HepG2 (cell line): ENCODE measurements around the gene RAB9A. TPM values are rescaled to one million over a fixed set of nuclear protein-coding genes. Genes with fewer than 3 reads are reported as not detected.

ENCODE experiments used
- GABPB1 ChIP-seq: IDR thresholded peaks from 2 replicates; pipeline ENCODE4 v1.6.1; 2016; ENCODE audit warnings: mild to moderate bottlenecking, missing genetic modification reagents, moderate library complexity, missing compliant biosample characterization
- IRX3 ChIP-seq: sonication (generic); formaldehyde crosslinking; IDR thresholded peaks from 2 replicates; pipeline ENCODE4 v1.8.1; 2023; ENCODE audit warnings: mild to moderate bottlenecking, low read depth, missing genetic modification reagents, borderline replicate concordance
- KDM5A ChIP-seq: fragments of 200-600 bp; sonication (generic); IDR thresholded peaks from 2 replicates; pipeline ENCODE4 v1.7.0; 2018; ENCODE audit warnings: antibody characterized with exemption, mild to moderate bottlenecking, low read length, borderline replicate concordance
- KDM5B ChIP-seq: sonication (generic); formaldehyde crosslinking; IDR thresholded peaks from 2 replicates; pipeline ENCODE4 v1.4.0; 2020; ENCODE audit warnings: missing genetic modification reagents, mild to moderate bottlenecking, borderline replicate concordance
- MTA1 ChIP-seq: sonication (generic); formaldehyde crosslinking; IDR thresholded peaks from 2 replicates; pipeline ENCODE4 v1.4.0; 2020; ENCODE audit warnings: missing genetic modification reagents, mild to moderate bottlenecking, borderline replicate concordance
- REST ChIP-seq, 2 experiments: IDR thresholded peaks; 2 replicates each; pipeline ENCODE4 v1.6.1; 2011 to 2012; ENCODE audit warnings: low read length in 2 of 2, borderline replicate concordance in 1 of 2, low read depth in 1 of 2, mild to moderate bottlenecking in 1 of 2, moderate library complexity in 1 of 2
- SRY ChIP-seq: sonication (generic); formaldehyde crosslinking; IDR thresholded peaks from 2 replicates; pipeline ENCODE4 v1.8.0; 2022; ENCODE audit warnings: mild to moderate bottlenecking, missing genetic modification reagents
- ZNF441 ChIP-seq: sonication (generic); formaldehyde crosslinking; IDR thresholded peaks from 2 replicates; pipeline ENCODE4 v1.7.0; 2021; ENCODE audit warnings: missing genetic modification reagents, borderline replicate concordance
- ZNF550 ChIP-seq: sonication (generic); formaldehyde crosslinking; IDR thresholded peaks from 2 replicates; pipeline ENCODE4 v1.4.0; 2020; ENCODE audit warnings: mild to moderate bottlenecking, missing genetic modification reagents, borderline replicate concordance
- ZNF598 ChIP-seq: sonication (generic); formaldehyde crosslinking; IDR thresholded peaks from 2 replicates; pipeline ENCODE4 v1.5.1; 2020; ENCODE audit warnings: mild to moderate bottlenecking, missing genetic modification reagents, borderline replicate concordance
- ZNF609 ChIP-seq: sonication (generic); formaldehyde crosslinking; IDR thresholded peaks from 2 replicates; pipeline ENCODE4 v1.4.0; 2020; ENCODE audit warnings: mild to moderate bottlenecking, missing genetic modification reagents, borderline replicate concordance
- ZNF619 ChIP-seq: sonication (generic); formaldehyde crosslinking; IDR thresholded peaks from 2 replicates; pipeline ENCODE4 v1.4.0; 2020; ENCODE audit warnings: mild to moderate bottlenecking, missing genetic modification reagents
- ZNF670 ChIP-seq: sonication (generic); formaldehyde crosslinking; IDR thresholded peaks from 2 replicates; pipeline ENCODE4 v1.8.0; 2022; ENCODE audit warnings: mild to moderate bottlenecking, missing genetic modification reagents, borderline replicate concordance
- polyA plus RNA-seq, 8 experiments: library from polyadenylated mRNA; depleted of rRNA in 3 of 8; stranded (reverse) in 7 of 8; unstranded in 1 of 8; fragments of >200 nt; fragmentation: Illumina TruSeq in 4 of 8; extraction: Trizol in 4 of 8; gene quantifications; 2 replicates each; pipeline versions ENCODE4 v1.2.1 to v1.2.3, GENCODE V29; 2011 to 2016; ENCODE audit warnings: low read depth in 4 of 8, missing spikeins in 1 of 8, mixed read lengths in 1 of 8; ENCODE audit not compliant: insufficient read depth in 1 of 8
- total RNA-seq, 5 experiments: library from RNA; depleted of rRNA; stranded (reverse); fragments of >200 nt; fragmentation: Illumina TruSeq; extraction: Trizol; gene quantifications; 2 replicates each; pipeline ENCODE4 v1.2.3, GENCODE V29; 2016; ENCODE audit warnings: low read depth in 1 of 5
- TF ChIP-seq, protein P1 (sequence below): sonication (generic); formaldehyde crosslinking; IDR thresholded peaks from 2 replicates; pipeline ENCODE4 v1.4.0; 2020; ENCODE audit warnings: mild to moderate bottlenecking, missing genetic modification reagents
- TF ChIP-seq, protein P2 (sequence below): IDR thresholded peaks from 2 replicates; pipeline ENCODE4 v1.6.1; 2016; ENCODE audit warnings: mild to moderate bottlenecking
- TF ChIP-seq, protein P3 (sequence below): sonication (generic); formaldehyde crosslinking; IDR thresholded peaks from 2 replicates; pipeline ENCODE4 v1.8.1; 2023; ENCODE audit warnings: mild to moderate bottlenecking, missing genetic modification reagents

The RAB9A gene
- total and polyA plus RNA-seq, 2 of the 13 experiments (the other 11 are each of a cell fraction or from before 2014, with no cell fraction given), result 10.5 to 23.1 TPM

DNA sequence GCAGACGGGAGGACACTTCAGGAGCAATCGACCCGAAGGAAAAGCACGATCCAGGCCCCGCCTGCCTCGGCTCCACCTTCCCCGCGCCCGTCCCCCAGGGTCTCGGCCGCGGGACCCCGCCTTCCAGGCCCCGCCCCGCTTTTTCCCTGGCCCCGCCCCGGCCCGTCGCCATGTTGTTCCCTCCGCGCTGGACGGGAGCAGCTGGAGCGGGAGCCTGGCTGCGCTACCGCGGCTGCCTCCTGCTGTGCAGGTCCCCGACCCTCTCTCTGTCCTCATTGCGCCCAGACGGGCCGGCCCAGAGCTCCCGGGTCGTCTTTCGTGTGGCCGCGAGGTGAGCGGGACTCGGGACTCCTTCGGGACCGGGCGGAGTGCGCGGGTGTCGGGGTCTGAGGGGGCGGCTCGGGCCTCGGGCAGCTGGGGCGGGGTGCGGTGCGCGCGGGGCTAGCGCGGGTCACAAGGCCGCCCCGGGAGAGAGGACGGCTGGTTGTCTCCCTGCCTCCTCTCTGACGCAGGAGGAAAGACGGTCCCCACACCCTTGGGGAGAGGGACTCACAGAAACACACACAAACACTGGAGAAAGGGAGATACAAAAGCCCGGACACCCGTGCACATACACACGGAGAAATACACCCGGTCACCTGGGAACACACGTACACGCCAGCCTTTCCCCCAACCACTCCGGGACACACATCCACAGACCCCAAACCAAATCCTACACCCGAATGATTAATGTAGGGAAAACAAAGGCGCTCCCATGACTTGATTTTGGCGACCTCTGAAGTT is at the start of gene RAB9A (continued):
- TF ChIP-seq MTA1 (CRISPR knock-in tag) (peak; percentile 47; the same call in 1 of the 2 replicates), KDM5A (no peak), SRY (CRISPR knock-in tag) (0 out of 2 replicates have a peak, but pooled peaks have one; percentile 31), GABPB1 (peak; percentile 60; the same call in 1 of the 2 replicates), KDM5B (CRISPR knock-in tag) (peak; percentile 32; the same call in 1 of the 2 replicates), IRX3 (CRISPR knock-in tag) (no peak), ZNF441 (CRISPR knock-in tag) (0 out of 2 replicates have a peak, but pooled peaks have one; percentile 27), ZNF670 (CRISPR knock-in tag) (no peak), ZNF550 (CRISPR knock-in tag) (no peak), ZNF609 (CRISPR knock-in tag) (no peak), REST (IDR thresholded peaks at IDR 0.05; ENCODE audit: borderline replicate concordance in 1 of 2, low read depth in 1 of 2, low read length in 2 of 2) (no peak), ZNF598 (CRISPR knock-in tag) (no peak), ZNF619 (CRISPR knock-in tag) (peak; percentile 67; the same call in 1 of the 2 replicates)
- TF ChIP-seq, protein P1, sequence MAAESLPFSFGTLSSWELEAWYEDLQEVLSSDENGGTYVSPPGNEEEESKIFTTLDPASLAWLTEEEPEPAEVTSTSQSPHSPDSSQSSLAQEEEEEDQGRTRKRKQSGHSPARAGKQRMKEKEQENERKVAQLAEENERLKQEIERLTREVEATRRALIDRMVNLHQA (CRISPR knock-in tag), result no peak
- TF ChIP-seq, protein P2, sequence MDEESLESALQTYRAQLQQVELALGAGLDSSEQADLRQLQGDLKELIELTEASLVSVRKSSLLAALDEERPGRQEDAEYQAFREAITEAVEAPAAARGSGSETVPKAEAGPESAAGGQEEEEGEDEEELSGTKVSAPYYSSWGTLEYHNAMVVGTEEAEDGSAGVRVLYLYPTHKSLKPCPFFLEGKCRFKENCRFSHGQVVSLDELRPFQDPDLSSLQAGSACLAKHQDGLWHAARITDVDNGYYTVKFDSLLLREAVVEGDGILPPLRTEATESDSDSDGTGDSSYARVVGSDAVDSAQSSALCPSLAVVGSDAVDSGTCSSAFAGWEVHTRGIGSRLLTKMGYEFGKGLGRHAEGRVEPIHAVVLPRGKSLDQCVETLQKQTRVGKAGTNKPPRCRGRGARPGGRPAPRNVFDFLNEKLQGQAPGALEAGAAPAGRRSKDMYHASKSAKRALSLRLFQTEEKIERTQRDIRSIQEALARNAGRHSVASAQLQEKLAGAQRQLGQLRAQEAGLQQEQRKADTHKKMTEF (CRISPR knock-in tag), result peak; percentile 53; the same call in 1 of the 2 replicates
- TF ChIP-seq, protein P3, sequence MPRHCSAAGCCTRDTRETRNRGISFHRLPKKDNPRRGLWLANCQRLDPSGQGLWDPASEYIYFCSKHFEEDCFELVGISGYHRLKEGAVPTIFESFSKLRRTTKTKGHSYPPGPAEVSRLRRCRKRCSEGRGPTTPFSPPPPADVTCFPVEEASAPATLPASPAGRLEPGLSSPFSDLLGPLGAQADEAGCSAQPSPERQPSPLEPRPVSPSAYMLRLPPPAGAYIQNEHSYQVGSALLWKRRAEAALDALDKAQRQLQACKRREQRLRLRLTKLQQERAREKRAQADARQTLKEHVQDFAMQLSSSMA, result no peak
